Esophagus muscularis mucosa (tissue), 3 donors: Measurements from ENCODE around the gene LRP1.

Experiments used
- CTCF ChIP-seq, 3 experiments: fragments of 200-600 bp in 2 of 3; fragments of 450-650 bp in 1 of 3; sonication (generic) in 2 of 3; IDR thresholded peaks; one replicate each; pipeline ENCODE4 v1.5.1; 2017 to 2019; ENCODE audit warnings: antibody characterized with exemption in 3 of 3, mild to moderate bottlenecking in 2 of 3, moderate library complexity in 1 of 3
- POLR2A ChIP-seq: fragments of 450-650 bp; IDR thresholded peaks from one replicate; pipeline ENCODE4 v1.6.1; 2017; ENCODE audit warnings: antibody characterized with exemption, moderate library complexity, mild to moderate bottlenecking, low read depth

DNA sequence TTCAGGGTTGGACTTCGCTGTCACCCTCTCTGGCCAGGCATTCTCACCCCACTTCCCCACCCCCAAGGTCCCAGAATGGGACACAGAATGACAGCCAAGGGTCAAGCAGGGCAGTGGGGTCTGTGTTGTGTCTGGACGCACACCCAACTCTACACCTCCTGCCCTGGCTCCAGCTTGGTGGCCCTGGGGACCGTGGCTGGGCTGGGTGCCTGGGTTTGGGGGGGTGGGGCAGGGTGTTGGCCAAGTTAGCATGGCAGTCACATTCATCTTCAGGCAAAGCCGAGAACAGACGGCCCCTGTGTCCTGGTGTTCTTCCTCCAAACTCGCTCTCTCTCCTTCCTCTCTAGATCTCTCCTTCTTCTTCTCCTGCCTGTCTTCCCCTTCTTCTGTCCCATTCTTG lies 5.6 kb downstream of the LRP1 start:
- TF ChIP-seq CTCF (IDR thresholded peaks at IDR 0.05) (no peak), POLR2A (no peak)
